ENCODE results near the gene KCTD5. TPM values are rescaled to one million over a fixed set of nuclear protein-coding genes. Genes with fewer than 3 reads are reported as not detected.
A peak's percentile ranks its signal among the peaks of the same experiment; 100 is the strongest.

Gene KCTD5
- total and polyA plus RNA-seq, 10 of the 15 experiments (the other 5 are each of a cell fraction or from before 2014, with no cell fraction given) = 0.58 to 56.4 (median 37.3) TPM

- no TSS peak for BruUV-seq (replicated peaks)
- peak overlapping the region; percentile 98 for H3K4me3 ChIP-seq
- in situ Hi-C loops (cut with MboI) (no loop called here), intact Hi-C loops (cut with micrococcal nuclease; ENCODE audit: unreplicated experiment) (loop anchor here (2.0 kb wide), 1 partner anchor 23 kb away; the partner anchor contains the start of gene ELOB)
- peaks cover 73% of the 10 kb centered on the region for H3K79me2 ChIP-seq (ENCODE audit: control insufficient read depth, insufficient read depth, low read length)
- peak overlapping the region; percentile 98 for H3K9ac ChIP-seq (ENCODE audit: control insufficient read depth, insufficient read depth, low read length)
- TF ChIP-seq FOXM1 (IDR thresholded peaks at IDR 0.05; ENCODE audit: low read depth, low read length) (0 out of 2 replicates have a peak, but pooled peaks have one; percentile 0), CREM (IDR thresholded peaks at IDR 0.05; ENCODE audit: low read depth) (no peak)
- no peaks in the 10 kb centered on the region for H3K27me3 ChIP-seq (replicated peaks in 1 of 2; ENCODE audit: control insufficient read depth in 2 of 2, insufficient read depth in 2 of 2, low read length in 1 of 2)
- ChIA-PET RAD21 (ENCODE audit: unreplicated experiment) (interaction anchor here (0.6 to 1.3 kb wide), 6 partner anchors 21 to 1458 kb away, joined by 3 to 4 read pairs (median 3); partner anchors contain the start of genes ELOB and PRSS27), CTCF (no interaction called here), SMC1A (ENCODE audit: uncharacterized antibody, unreplicated experiment) (interaction anchor here (2.8 kb wide), 1 partner anchor 24 kb away, joined by 7 read pairs; no protein-coding TSS in a partner anchor), POLR2A (interaction anchor here (1.6 to 3.3 kb wide), 2 partner anchors 23 to 71 kb away, joined by 5 to 27 read pairs; partner anchors contain the start of genes ELOB and KCTD5)
- ATAC-seq = no peak
- peak overlapping the region; percentile 99 for H3K27ac ChIP-seq (ENCODE audit: control insufficient read depth, insufficient read depth)
- no peaks in the 10 kb centered on the region; the same call in 2 of the 3 replicates for H3K9me3 ChIP-seq (replicated peaks; ENCODE audit: control insufficient read depth, insufficient read depth, low read length)
- H3K36me3 ChIP-seq (ENCODE audit: control insufficient read depth in 2 of 2, insufficient read depth in 2 of 2, low read length in 1 of 2) = peaks cover 16 to 27% of the 10 kb centered on the region in 2 experiments
- H3K4me1 ChIP-seq (ENCODE audit: control insufficient read depth, insufficient read depth, low read length) = peaks cover 17% of the 10 kb centered on the region; the same call in 1 of the 2 replicates
- no peak overlapping the region for H2AFZ ChIP-seq (ENCODE audit: control insufficient read depth, low read depth, low read length)
- WGBS (ENCODE audit: insufficient coverage, insufficient replicate concordance, low lambda C conversion rate, missing lambda C conversion rate) = under 1% methylated on average over 7 of the region's 7 CpGs
- FAIRE-seq = no peak
- peak overlapping the region; percentile 78 for H3K4me2 ChIP-seq (ENCODE audit: control insufficient read depth, insufficient read depth)
- no peak for DNase-seq (ENCODE audit: low read depth, low spot score)
- H4K20me1 ChIP-seq (ENCODE audit: control insufficient read depth, insufficient read depth) = peaks cover 29% of the 10 kb centered on the region
Measured at GRCh38 chr16:2753733-2754020, 71.4 kb downstream of the KCTD5 start.

GRCh38 chr16:2755158-2755557, 72.8 kb downstream of the KCTD5 start:
- H2AFZ ChIP-seq (ENCODE audit: control insufficient read depth, low read depth, low read length) = no peak overlapping the region
- ATAC-seq (no peak), DNase-seq (ENCODE audit: low read depth, low spot score) (no peak), FAIRE-seq (no peak)
- no peaks in the 10 kb centered on the region for H3K27me3 ChIP-seq (replicated peaks in 1 of 2; ENCODE audit: control insufficient read depth in 2 of 2, insufficient read depth in 2 of 2, low read length in 1 of 2)
- peaks cover 26 to 38% of the 10 kb centered on the region in 2 experiments for H3K36me3 ChIP-seq (ENCODE audit: control insufficient read depth in 2 of 2, insufficient read depth in 2 of 2, low read length in 1 of 2)
- no peaks in the 10 kb centered on the region; the same call in 1 of the 3 replicates for H3K9me3 ChIP-seq (replicated peaks; ENCODE audit: control insufficient read depth, insufficient read depth, low read length)
- peak overlapping the region; percentile 32; the same call in 1 of the 2 replicates for H3K27ac ChIP-seq (ENCODE audit: control insufficient read depth, insufficient read depth)
- H4K20me1 ChIP-seq (ENCODE audit: control insufficient read depth, insufficient read depth) = peaks cover 29% of the 10 kb centered on the region
- WGBS (ENCODE audit: insufficient coverage, insufficient replicate concordance, low lambda C conversion rate, missing lambda C conversion rate) = 48% methylated on average over 3 of the region's 3 CpGs
- peak overlapping the region; percentile 98 for H3K4me3 ChIP-seq
- H3K9ac ChIP-seq (ENCODE audit: control insufficient read depth, insufficient read depth, low read length) = peak overlapping the region; percentile 98; the same call in 1 of the 2 replicates
- POLR2A ChIA-PET = interaction anchor here (1.0 to 3.3 kb wide), 3 partner anchors 12 to 22 kb away, joined by 3 to 27 read pairs (median 4); partner anchors contain the start of gene ELOB
- in situ Hi-C loops (cut with MboI) = no loop called here
- SMC1A ChIA-PET (ENCODE audit: uncharacterized antibody, unreplicated experiment) = no interaction called here
- RAD21 ChIA-PET (ENCODE audit: unreplicated experiment) = no interaction called here
- H3K4me1 ChIP-seq (ENCODE audit: control insufficient read depth, insufficient read depth, low read length) = peaks cover 17% of the 10 kb centered on the region; the same call in 1 of the 2 replicates
- peak overlapping the region; percentile 78 for H3K4me2 ChIP-seq (ENCODE audit: control insufficient read depth, insufficient read depth)
- TF ChIP-seq RBBP5 (conservative IDR thresholded peaks at IDR 0.05) (no peak), NBN (IDR thresholded peaks at IDR 0.05) (no peak), SMC3 (IDR thresholded peaks at IDR 0.05; ENCODE audit: borderline replicate concordance, low read length) (no peak), PAX5 (IDR thresholded peaks at IDR 0.05; ENCODE audit: borderline replicate concordance, low read depth, low read length) (no peak), CREM (IDR thresholded peaks at IDR 0.05; ENCODE audit: low read depth) (no peak), DPF2 (IDR thresholded peaks at IDR 0.05) (no peak), RELA (IDR thresholded peaks at IDR 0.05; ENCODE audit: borderline replicate concordance, partially characterized antibody) (no peak), MTA3 (IDR thresholded peaks at IDR 0.05; ENCODE audit: borderline replicate concordance, low read length) (no peak), ATF7 (IDR thresholded peaks at IDR 0.05; ENCODE audit: low read depth) (no peak), SPI1 (IDR thresholded peaks at IDR 0.05; ENCODE audit: borderline replicate concordance, insufficient read depth, low read depth, low read length) (no peak), RAD51 (IDR thresholded peaks at IDR 0.05) (no peak), ZNF217 (IDR thresholded peaks at IDR 0.05) (no peak), IKZF2 (IDR thresholded peaks at IDR 0.05) (no peak)
- peaks cover 86% of the 10 kb centered on the region for H3K79me2 ChIP-seq (ENCODE audit: control insufficient read depth, insufficient read depth, low read length)
- CTCF ChIA-PET = no interaction called here
- no TSS peak for BruUV-seq (replicated peaks)
- intact Hi-C loops (cut with micrococcal nuclease; ENCODE audit: unreplicated experiment) = no loop called here

Data from GM12878 (cell line).